NCI-H146 treated with DMSO at 0.1 percent for 48 hours (cell line): ENCODE measurements around the gene LRRC72.
"Not testable (repeated sequence)": the region's sequence is repeated elsewhere in the genome, so short reads cannot be mapped to it uniquely, and the experiment has no call there.

Experiments
- DNase-seq: peaks from one replicate; lab custom pipeline; 2025; ENCODE audit not compliant: unreplicated experiment; lab: John Stamatoyannopoulos, UW

Gene LRRC72

GRCh38 chr7:16579216-16579615 is 52.6 kb downstream of the LRRC72 start:
- DNase-seq: no peak

DNA sequence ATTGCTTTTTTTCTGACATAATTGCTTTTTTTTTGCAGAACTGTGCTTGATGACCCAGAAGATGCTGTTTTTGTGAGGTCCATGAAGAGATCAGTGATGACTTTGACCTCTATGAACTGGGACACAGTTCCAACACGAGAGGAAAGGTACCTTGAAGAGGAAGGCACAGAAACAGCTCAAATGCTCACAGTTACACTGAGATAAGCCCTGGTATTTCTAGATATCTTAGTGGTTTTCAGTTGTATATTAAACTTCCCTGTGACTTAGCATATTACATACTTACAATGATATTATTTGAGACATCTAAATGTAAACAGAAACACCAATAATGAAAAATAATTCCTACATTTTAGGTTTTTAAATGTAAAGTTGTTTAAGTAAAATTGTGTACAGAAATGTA is 54.7 kb downstream of the LRRC72 start:
- DNase-seq: no peak

GRCh38 chr7:16583834-16584233 is 57.2 kb downstream of the LRRC72 start:
- DNase-seq: no peak

DNA sequence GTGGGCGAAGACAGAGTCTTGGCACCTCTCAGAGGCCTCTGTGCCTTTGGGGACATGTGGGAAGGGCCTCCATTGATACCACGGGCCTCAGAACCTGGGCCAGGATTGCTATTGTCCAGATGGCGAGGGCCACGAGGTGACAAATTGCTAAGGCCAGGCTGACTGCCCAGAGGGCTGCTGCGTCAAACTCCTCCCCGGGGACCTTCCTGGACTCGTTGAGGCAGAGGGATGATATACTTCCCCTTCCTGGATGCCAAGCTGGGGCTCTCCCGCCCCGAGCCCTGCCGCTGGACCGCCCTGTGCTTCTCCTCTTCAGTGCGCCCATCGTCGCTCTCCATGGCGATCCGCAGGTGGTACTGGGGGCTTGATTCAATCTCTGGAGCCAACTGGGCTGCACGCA is 58.9 kb downstream of the LRRC72 start:
- no peak for DNase-seq

GRCh38 chr7:16586081-16586874 is 59.7 kb downstream of the LRRC72 start:
- DNase-seq: no peak

GRCh38 chr7:16587129-16587528 is 60.5 kb downstream of the LRRC72 start:
- DNase-seq: no peak

- peak; percentile 87 for DNase-seq
Measured at GRCh38 chr7:16587790-16588189, 61.2 kb downstream of the LRRC72 start.

- no peak for DNase-seq
Measured at GRCh38 chr7:16589881-16590280, 63.3 kb downstream of the LRRC72 start.

DNA sequence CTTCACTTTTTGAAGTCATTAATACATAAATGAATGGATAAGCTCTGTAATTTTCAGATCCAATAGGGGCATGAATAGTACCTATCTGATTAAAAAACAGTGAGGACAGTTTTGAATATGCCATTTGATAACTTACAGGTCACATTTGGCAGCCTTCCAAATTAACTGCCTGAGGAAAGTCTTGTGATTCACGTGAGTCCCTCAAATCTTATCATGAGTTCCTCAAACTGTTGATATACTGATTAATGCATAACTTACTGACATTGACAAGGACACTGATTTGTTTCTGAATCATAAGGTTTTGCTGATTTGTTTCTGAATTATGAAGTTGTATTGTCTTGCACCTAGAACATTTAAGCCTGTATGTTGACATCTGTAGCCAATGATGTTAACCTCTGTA is 63.8 kb downstream of the LRRC72 start:
- no peak for DNase-seq

- DNase-seq: no peak
Measured at GRCh38 chr7:16592395-16592794, 65.8 kb downstream of the LRRC72 start.

- DNase-seq: no peak
Measured at GRCh38 chr7:16594061-16594460, 67.4 kb downstream of the LRRC72 start.

- DNase-seq: no peak
Measured at GRCh38 chr7:16594676-16595075, 68.1 kb downstream of the LRRC72 start.

DNA sequence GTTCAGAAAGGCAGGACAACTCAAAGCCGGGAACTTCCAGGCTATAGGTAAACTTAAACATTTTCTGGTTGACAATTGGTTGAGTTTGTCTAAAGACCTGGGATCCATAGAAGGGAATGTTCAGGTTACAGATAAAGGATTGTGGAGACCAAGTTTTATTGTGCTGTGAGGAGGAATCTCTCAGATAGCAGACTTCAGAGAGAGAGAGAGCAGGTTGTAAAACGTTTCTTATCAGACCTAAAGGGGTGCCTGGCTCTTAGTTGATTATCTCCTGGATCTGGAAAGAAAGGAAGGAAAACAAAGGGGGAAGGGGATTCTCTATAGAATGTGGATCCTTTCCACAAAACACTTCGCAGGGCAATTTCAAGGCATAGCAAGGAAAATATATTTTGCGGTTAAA is 69.0 kb downstream of the LRRC72 start:
- DNase-seq: not testable (repeated sequence)

GRCh38 chr7:16598015-16598414 is 71.4 kb downstream of the LRRC72 start:
- DNase-seq: no peak

- peak; percentile 70 for DNase-seq
Measured at GRCh38 chr7:16599860-16600259, 73.2 kb downstream of the LRRC72 start.

GRCh38 chr7:16603633-16604032 is 77.0 kb downstream of the LRRC72 start:
- no peak for DNase-seq

GRCh38 chr7:16604054-16604453 is 77.4 kb downstream of the LRRC72 start:
- DNase-seq: no peak

- no peak for DNase-seq
Measured at GRCh38 chr7:16606704-16607103, 80.1 kb downstream of the LRRC72 start.

GRCh38 chr7:16609842-16610450 is 83.3 kb downstream of the LRRC72 start:
- DNase-seq: no peak

- DNase-seq: no peak
Measured at GRCh38 chr7:16611711-16612110, 85.1 kb downstream of the LRRC72 start.

GRCh38 chr7:16615228-16615627 is 88.6 kb downstream of the LRRC72 start:
- no peak for DNase-seq

GRCh38 chr7:16616122-16616521 is 89.5 kb downstream of the LRRC72 start:
- no peak for DNase-seq

DNA sequence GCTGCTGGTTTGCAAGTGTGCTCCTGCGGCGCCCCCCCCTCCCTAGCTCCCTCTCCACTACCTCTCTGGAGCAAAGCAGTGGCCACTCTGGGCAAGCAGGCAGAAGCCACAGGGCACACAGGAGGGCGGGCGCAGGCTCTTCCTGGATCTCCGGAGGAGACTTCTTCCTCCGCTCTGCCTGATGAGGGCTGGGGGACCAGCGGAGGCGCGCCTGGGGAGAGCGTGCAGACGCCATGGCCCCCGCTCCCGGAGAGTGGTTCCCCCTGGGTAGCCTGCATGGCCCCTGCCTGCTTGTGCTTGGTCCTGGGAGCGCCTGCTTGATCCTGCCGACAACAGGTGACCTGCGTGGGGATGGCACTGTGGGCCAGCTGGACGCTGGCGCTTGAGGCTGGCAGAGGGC is 89.9 kb downstream of the LRRC72 start:
- no peak for DNase-seq
